K562 (cell line): ENCODE data around the gene MYO6. TPM values are rescaled to one million over a fixed set of nuclear protein-coding genes. Genes with fewer than 3 reads are reported as not detected.

Experiments used
- ATAC-seq: fragments of 200-7000 bp; cut with Tn5 transposase; 3 replicates; pipeline ENCODE4 v1.9.1; 2020; ENCODE audit warnings: moderate library complexity
- BruUV-seq: library from RNA; stranded (reverse); fragments of 400-500 nt; replicated peaks from 2 replicates; lab custom pipeline; 2021; lab: Mats Ljungman, UMichigan
- CTCF ChIA-PET: fragments of 300-600 bp; formaldehyde crosslinking; extraction: SDS; loops from one replicate; lab custom pipeline; 2021; ENCODE audit warnings: low intra/inter-chr PET ratio; lab: Yijun Ruan, JAX
- POLR2A ChIA-PET: fragments of 300-600, 350-650 bp; sonication (Branson Sonifier 250); formaldehyde crosslinking; extraction: SDS; loops from one replicate; lab custom pipeline; 2021; ENCODE audit warnings: antibody characterized with exemption, inconsistent platforms; lab: Yijun Ruan, JAX
- DNase-seq, 4 experiments: peaks; one replicate each; pipeline versions ENCODE4 v3.0.0 to v3.0.0-alpha.2; 2011 to 2018; ENCODE audit warnings: low spot score in 3 of 4, mixed read lengths in 3 of 4; ENCODE audit errors: extremely low read depth in 1 of 4
- FAIRE-seq: peaks from 2 replicates; lab custom pipeline; 2011; peaks lifted over from hg19 to GRCh38; lab: Jason Lieb, UNC
- H2AFZ ChIP-seq: 2 replicates; pipeline ENCODE4 v1.6.0; 2011; ENCODE audit warnings: low read depth, low read length, control low read depth, inconsistent platforms
- H3K27ac ChIP-seq: fragments of 200-600 bp; 3 replicates; pipeline ENCODE4 v1.8.0; 2011; ENCODE audit warnings: low read depth, mild to moderate bottlenecking, control low read depth, inconsistent platforms, low read length, moderate library complexity, mixed read lengths; ENCODE audit errors: extremely low read depth
- H3K27me3 ChIP-seq, 2 experiments: fragments of 300-600 bp in 1 of 2; 2 replicates in 1 of 2; 3 replicates in 1 of 2; pipeline versions ENCODE4 v1.6.0 to v1.8.0; 2011; ENCODE audit warnings: inconsistent platforms in 2 of 2, low read length in 2 of 2, mild to moderate bottlenecking in 1 of 2, mixed read lengths in 1 of 2, moderate library complexity in 1 of 2; ENCODE audit not compliant: control insufficient read depth in 2 of 2, insufficient read depth in 2 of 2
- H3K36me3 ChIP-seq: fragments of 300-600 bp; 3 replicates; pipeline ENCODE4 v1.8.0; 2011; ENCODE audit warnings: mild to moderate bottlenecking, low read length, inconsistent platforms; ENCODE audit not compliant: control insufficient read depth, insufficient read depth
- H3K4me1 ChIP-seq, 2 experiments: fragments of 200-600 bp in 1 of 2; replicated peaks in 1 of 2; 2 replicates in 1 of 2; 3 replicates in 1 of 2; pipeline versions ENCODE4 v1.5.1 to v1.8.0; 2011; ENCODE audit warnings: inconsistent platforms in 2 of 2, low read length in 2 of 2, mild to moderate bottlenecking in 1 of 2, mixed read lengths in 1 of 2, moderate library complexity in 1 of 2; ENCODE audit not compliant: control insufficient read depth in 2 of 2, insufficient read depth in 2 of 2
- H3K4me2 ChIP-seq: 2 replicates; pipeline ENCODE4 v1.6.1; 2011; ENCODE audit warnings: low read length, control low read depth, inconsistent platforms, mixed read lengths; ENCODE audit not compliant: insufficient read depth
- H3K4me3 ChIP-seq: fragments of 200-600 bp; sonication (generic), shearing (Covaris generic); 2 replicates; pipeline ENCODE4 v1.5.1; 2016; ENCODE audit warnings: control low read depth, inconsistent platforms
- H3K79me2 ChIP-seq: fragments of 200-600 bp; 3 replicates; pipeline ENCODE4 v1.8.0; 2011; ENCODE audit warnings: low read length, inconsistent platforms; ENCODE audit not compliant: control insufficient read depth, insufficient read depth
- H3K9ac ChIP-seq, 2 experiments: 2 replicates each; pipeline versions ENCODE4 v1.6.0 to v1.6.1; 2011; ENCODE audit warnings: low read depth in 2 of 2, low read length in 2 of 2, control low read depth in 1 of 2, inconsistent platforms in 1 of 2, mild to moderate bottlenecking in 1 of 2, mixed read lengths in 1 of 2; ENCODE audit not compliant: insufficient read depth in 1 of 2
- H3K9me1 ChIP-seq: one replicate; pipeline ENCODE4 v1.6.0; 2011; ENCODE audit warnings: inconsistent platforms, mild to moderate bottlenecking, low read length, moderate library complexity; ENCODE audit not compliant: control insufficient read depth, insufficient read depth
- H3K9me3 ChIP-seq: replicated peaks from 2 replicates; pipeline ENCODE4 v1.5.1; 2011; ENCODE audit warnings: low read depth, low read length, inconsistent platforms; ENCODE audit not compliant: control insufficient read depth, insufficient read depth
- H4K20me1 ChIP-seq: replicated peaks from 2 replicates; pipeline ENCODE4 v1.6.1; 2011; ENCODE audit warnings: low read length, inconsistent platforms, mixed read lengths; ENCODE audit not compliant: control insufficient read depth, insufficient read depth
- CHD1 ChIP-seq: fragments of 200-600 bp; sonication (generic); IDR thresholded peaks from one replicate; pipeline ENCODE4 v1.6.1; 2012; ENCODE audit warnings: mild to moderate bottlenecking, moderate library complexity, low read length, inconsistent platforms
- CLOCK ChIP-seq: fragments of 250-450 bp; sonication (Bioruptor Pico); IDR thresholded peaks from 2 replicates; pipeline ENCODE4 v1.4.0; 2020; ENCODE audit warnings: mild to moderate bottlenecking, moderate library complexity, borderline replicate concordance
- CTBP1 ChIP-seq: fragments of 450-650 bp; IDR thresholded peaks from 2 replicates; pipeline ENCODE4 v1.6.1; 2016; ENCODE audit warnings: borderline replicate concordance
- ELF4 ChIP-seq: fragments of 450-650 bp; formaldehyde crosslinking; IDR thresholded peaks from 2 replicates; pipeline ENCODE4 v1.4.0; 2022; ENCODE audit warnings: missing genetic modification characterization
- ETS1 ChIP-seq: conservative IDR thresholded peaks from 2 replicates; pipeline ENCODE4 v1.6.1; 2011; ENCODE audit warnings: low read depth, mild to moderate bottlenecking, low read length; ENCODE audit not compliant: control insufficient read depth
- GATAD2A ChIP-seq: fragments of 450-650 bp; IDR thresholded peaks from 2 replicates; pipeline ENCODE4 v1.6.1; 2017
- HNRNPLL ChIP-seq: fragments of 200-400 bp; formaldehyde crosslinking; IDR thresholded peaks from 2 replicates; pipeline ENCODE4 v1.6.1; 2017; ENCODE audit warnings: low read length, low read depth, mild to moderate bottlenecking; ENCODE audit not compliant: poor library complexity, severe bottlenecking
- MEF2D ChIP-seq: conservative IDR thresholded peaks from 2 replicates; pipeline ENCODE4 v1.6.1; 2016; ENCODE audit warnings: low read depth, missing genetic modification characterization, missing compliant biosample characterization
- NFE2 ChIP-seq: IDR thresholded peaks from 2 replicates; pipeline ENCODE4 v1.6.1; 2014; ENCODE audit warnings: antibody characterized with exemption, low read depth
- NR3C1 ChIP-seq: sonication (generic); formaldehyde crosslinking; IDR thresholded peaks from 2 replicates; pipeline ENCODE4 v1.8.1; 2022; ENCODE audit warnings: missing genetic modification reagents
- POLR2AphosphoS2 ChIP-seq: IDR thresholded peaks from 2 replicates; pipeline ENCODE4 v1.6.1; 2012; ENCODE audit warnings: low read length, improper control_type of control experiment
- SRF ChIP-seq, 2 experiments: fragments of 250-450, 450-650 bp in 1 of 2; sonication (Bioruptor Pico) in 1 of 2; sonication (generic) in 1 of 2; formaldehyde crosslinking; IDR thresholded peaks; 2 replicates each; pipeline versions ENCODE4 v1.5.0 to v1.5.1; 2020 to 2022; ENCODE audit warnings: mild to moderate bottlenecking in 1 of 2, missing genetic modification reagents in 1 of 2
- TBL1XR1 ChIP-seq, 2 experiments: IDR thresholded peaks; 2 replicates each; pipeline ENCODE4 v1.6.1; 2012; ENCODE audit warnings: improper control_type of control experiment in 2 of 2, low read length in 2 of 2, mild to moderate bottlenecking in 1 of 2
- ZBTB33 ChIP-seq: sonication (generic); formaldehyde crosslinking; IDR thresholded peaks from 2 replicates; pipeline ENCODE4 v1.8.1; 2023; ENCODE audit warnings: mild to moderate bottlenecking, missing genetic modification reagents
- ZNF184 ChIP-seq: sonication (generic); formaldehyde crosslinking; IDR thresholded peaks from 2 replicates; pipeline ENCODE4 v1.5.0; 2020; ENCODE audit warnings: missing genetic modification reagents
- ZNF212 ChIP-seq: fragments of 450-650 bp; formaldehyde crosslinking; IDR thresholded peaks from 2 replicates; pipeline ENCODE4 v1.4.0; 2020; ENCODE audit warnings: mild to moderate bottlenecking
- ZNF780A ChIP-seq: fragments of 250-450 bp; sonication (Bioruptor Pico); IDR thresholded peaks from 2 replicates; pipeline ENCODE4 v1.5.0; 2021; ENCODE audit warnings: mild to moderate bottlenecking
- in situ Hi-C: fragments of 300-500 bp; cut with MboI; formaldehyde crosslinking; loops from 4 replicates; pipeline ENCODE4 v1.15.0; 2018; ENCODE audit warnings: inconsistent platforms, mixed read lengths
- intact Hi-C: fragments of 100-400 bp; cut with micrococcal nuclease; formaldehyde crosslinking; loops from 2 replicates; pipeline ENCODE4 v1.14.2; 2022
- polyA plus RNA-seq, 8 experiments: library from polyadenylated mRNA; depleted of rRNA in 4 of 8; stranded (reverse) in 5 of 8; unstranded in 3 of 8; fragments of >200 nt; fragmentation: Nextera tagmentation in 2 of 8; fragmentation: Illumina TruSeq in 1 of 8; extraction: Ambion mirVana in 2 of 8; extraction: Trizol in 1 of 8; gene quantifications; 2 replicates each; pipeline versions ENCODE4 v1.2.1 to v1.2.3, GENCODE V29; 2011 to 2014; ENCODE audit warnings: inconsistent platforms in 1 of 8, missing spikeins in 1 of 8
- total RNA-seq, 7 experiments: library from RNA; depleted of rRNA in 6 of 7; stranded (reverse); fragments of >200 nt in 6 of 7; fragmentation: Illumina TruSeq in 2 of 7; extraction: Trizol in 2 of 7; gene quantifications; 2 replicates each; pipeline versions ENCODE4 v1.2.1 to v1.2.3, GENCODE V29; 2011 to 2021; ENCODE audit warnings: low replicate concordance in 1 of 7

Gene MYO6
- total and polyA plus RNA-seq, 9 of the 15 experiments (the other 6 are each of a cell fraction or from before 2014, with no cell fraction given), result 1.3 to 5.5 (median 2.7) TPM

GRCh38 chr6:75913040-75913439, 164.0 kb downstream of the MYO6 start (continued):
- TF ChIP-seq TBL1XR1 (IDR thresholded peaks at IDR 0.05; ENCODE audit: low read length in 2 of 2) (no peak), MEF2D (tag) (no peak), ZBTB33 (CRISPR knock-in tag) (no peak), ZNF212 (CRISPR knock-in tag) (no peak), CTBP1 (no peak), NR3C1 (CRISPR knock-in tag) (no peak), GATAD2A (no peak)

GRCh38 chr6:75922226-75922625, 173.2 kb downstream of the MYO6 start:
- H2AFZ ChIP-seq, result no peak overlapping the region
- no peak overlapping the region for H3K4me3 ChIP-seq
- ChIA-PET POLR2A (no interaction called here), CTCF (no interaction called here)
- H4K20me1 ChIP-seq, result no peaks in the 10 kb centered on the region
- ATAC-seq (no peak), FAIRE-seq (no peak), DNase-seq (no peak)
- H3K79me2 ChIP-seq, result no peaks in the 10 kb centered on the region
- no peak overlapping the region for H3K27ac ChIP-seq
- H3K9me3 ChIP-seq, result no peaks in the 10 kb centered on the region
- intact Hi-C loops (no loop called here), in situ Hi-C loops (no loop called here)
- no TSS peak for BruUV-seq
- no peaks in the 10 kb centered on the region for H3K4me1 ChIP-seq
- H3K4me2 ChIP-seq, result no peak overlapping the region
- no peaks in the 10 kb centered on the region for H3K27me3 ChIP-seq
- no peaks in the 10 kb centered on the region for H3K36me3 ChIP-seq
- H3K9ac ChIP-seq, result no peak overlapping the region
- H3K9me1 ChIP-seq, result no peaks in the 10 kb centered on the region
- TF ChIP-seq NFE2, result no peak
- no peak for TF ChIP-seq ZNF184 (CRISPR knock-in tag)
- no peak for TF ChIP-seq ELF4 (CRISPR knock-in tag)
- no peak for TF ChIP-seq ZNF780A (CRISPR knock-in tag)
- TF ChIP-seq CLOCK, result no peak
- no peak for TF ChIP-seq POLR2AphosphoS2
- TF ChIP-seq SRF (CRISPR knock-in tag; IDR thresholded peaks at IDR 0.05), result no peak
- no peak for TF ChIP-seq ETS1
- no peak for TF ChIP-seq CHD1
- TF ChIP-seq HNRNPLL, result no peak
